ENCODE measurements around the gene PRR15.

- TF ChIP-seq REST (IDR thresholded peaks at IDR 0.05) (no peak), RXRA (IDR thresholded peaks at IDR 0.05) (no peak)
Observed at GRCh38 chr7:29613100-29613499, 49.5 kb downstream of the PRR15 start.

All from liver (tissue), 2 donors.